C4-2B (cell line): Measurements from ENCODE around the gene KRT71.
"Not testable (repeated sequence)": the region's sequence is repeated elsewhere in the genome, so short reads cannot be mapped to it uniquely, and the experiment has no call there.

Experiments
- H3K27ac ChIP-seq: fragments of 450-650 bp; 2 replicates; pipeline ENCODE4 v1.5.1; 2017
- ZFX ChIP-seq: fragments of 450-650 bp; IDR thresholded peaks from 2 replicates; pipeline ENCODE4 v1.6.1; 2017
- TF ChIP-seq, protein P1 (sequence below): fragments of 450-650 bp; conservative IDR thresholded peaks from 2 replicates; pipeline ENCODE4 v1.5.1; 2017; ENCODE audit warnings: mild to moderate bottlenecking

The KRT71 gene

GRCh38 chr12:52552681-52553195, at the start of gene KRT71:
TSS of gene KRT71 (minus strand) at chr12:52553145. CDS start at chr12:52553077, 68 bp downstream.
- no peak within 1 kb of the TSS for H3K27ac ChIP-seq
- TF ChIP-seq, protein P1, sequence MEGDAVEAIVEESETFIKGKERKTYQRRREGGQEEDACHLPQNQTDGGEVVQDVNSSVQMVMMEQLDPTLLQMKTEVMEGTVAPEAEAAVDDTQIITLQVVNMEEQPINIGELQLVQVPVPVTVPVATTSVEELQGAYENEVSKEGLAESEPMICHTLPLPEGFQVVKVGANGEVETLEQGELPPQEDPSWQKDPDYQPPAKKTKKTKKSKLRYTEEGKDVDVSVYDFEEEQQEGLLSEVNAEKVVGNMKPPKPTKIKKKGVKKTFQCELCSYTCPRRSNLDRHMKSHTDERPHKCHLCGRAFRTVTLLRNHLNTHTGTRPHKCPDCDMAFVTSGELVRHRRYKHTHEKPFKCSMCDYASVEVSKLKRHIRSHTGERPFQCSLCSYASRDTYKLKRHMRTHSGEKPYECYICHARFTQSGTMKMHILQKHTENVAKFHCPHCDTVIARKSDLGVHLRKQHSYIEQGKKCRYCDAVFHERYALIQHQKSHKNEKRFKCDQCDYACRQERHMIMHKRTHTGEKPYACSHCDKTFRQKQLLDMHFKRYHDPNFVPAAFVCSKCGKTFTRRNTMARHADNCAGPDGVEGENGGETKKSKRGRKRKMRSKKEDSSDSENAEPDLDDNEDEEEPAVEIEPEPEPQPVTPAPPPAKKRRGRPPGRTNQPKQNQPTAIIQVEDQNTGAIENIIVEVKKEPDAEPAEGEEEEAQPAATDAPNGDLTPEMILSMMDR: no peak
- TF ChIP-seq ZFX: no peak

DNA sequence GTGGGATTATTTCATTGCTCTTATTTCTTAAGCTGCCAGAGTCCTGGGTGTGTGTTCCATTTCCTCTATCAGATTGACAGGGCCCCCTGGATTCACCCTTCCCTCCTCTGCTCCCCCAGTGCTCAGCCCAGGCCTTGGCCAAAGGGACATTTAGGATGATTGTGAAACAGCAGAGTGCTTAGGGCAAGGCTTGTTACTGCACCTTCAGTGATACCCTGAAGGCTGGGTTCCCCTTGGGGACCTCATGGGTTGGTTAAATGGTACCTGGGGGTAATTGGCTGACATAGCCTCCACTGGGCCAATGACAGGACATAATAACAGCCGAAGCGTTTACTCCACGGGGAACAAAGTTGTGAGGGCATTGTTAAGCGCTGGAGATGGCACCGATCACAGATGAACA, 49.6 kb upstream of the KRT71 start:
- H3K27ac ChIP-seq: no peak overlapping the region
- TF ChIP-seq, protein P1: no peak
- TF ChIP-seq ZFX: no peak

GRCh38 chr12:52601671-52602070, 48.7 kb upstream of the KRT71 start:
- H3K27ac ChIP-seq: no peak overlapping the region
- TF ChIP-seq, protein P1: no peak

- no peak within 1 kb of the TSS for H3K27ac ChIP-seq
- no peak for TF ChIP-seq ZFX
- TF ChIP-seq, protein P1: no peak
These were observed 48.1 kb upstream of the KRT71 start, which contains the start of gene KRT72 for GRCh38 chr12:52600941-52601481. TSS of gene KRT72 (minus strand) at chr12:52601463. CDS start at chr12:52601452, 11 bp downstream.

DNA sequence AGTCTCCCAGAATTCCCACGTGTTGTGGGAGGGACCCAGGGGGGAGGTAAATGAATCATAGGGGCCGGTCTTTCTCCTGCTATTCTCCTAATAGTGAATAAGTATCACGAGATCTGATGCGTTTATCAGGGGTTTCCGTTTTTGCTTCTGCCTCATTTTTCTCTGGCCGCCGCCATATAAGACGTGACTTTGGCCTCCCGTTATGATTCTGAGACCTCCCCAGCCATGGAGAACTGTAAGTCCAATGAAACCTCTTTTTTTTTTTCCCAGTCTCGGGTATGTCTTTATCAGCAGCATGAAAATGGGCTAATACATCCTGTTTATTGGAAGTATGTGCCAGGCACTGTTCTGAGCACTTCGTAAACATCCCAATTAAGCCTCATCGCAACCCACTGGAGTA, 47.5 kb upstream of the KRT71 start:
- no peak overlapping the region for H3K27ac ChIP-seq
- TF ChIP-seq ZFX: no peak
- TF ChIP-seq, protein P1: no peak

- H3K27ac ChIP-seq: no peak overlapping the region
- no peak for TF ChIP-seq ZFX
- TF ChIP-seq, protein P1: no peak
These were observed 47.1 kb upstream of the KRT71 start for GRCh38 chr12:52600071-52600470.

DNA sequence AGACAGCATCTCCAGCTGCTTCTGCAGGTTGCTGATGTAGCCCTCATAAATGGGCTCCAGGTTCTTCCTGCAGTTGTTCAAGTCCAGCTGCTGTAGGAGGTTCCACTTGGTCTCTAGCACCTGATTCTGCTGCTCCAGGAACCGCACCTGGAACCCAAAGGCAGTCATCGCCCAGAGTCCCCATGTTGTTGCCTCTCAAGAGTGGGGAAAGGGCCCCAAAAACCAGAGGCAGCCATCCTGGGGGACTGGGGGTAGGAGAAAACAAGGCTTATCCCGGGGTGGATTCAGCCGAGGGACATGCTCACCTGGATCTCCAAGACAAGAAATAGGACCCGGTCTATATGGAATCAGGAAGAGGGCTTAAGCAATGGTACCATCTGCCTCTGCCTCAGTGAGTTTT, 46.0 kb upstream of the KRT71 start:
- no peak for TF ChIP-seq ZFX
- TF ChIP-seq, protein P1: no peak
- no peak overlapping the region for H3K27ac ChIP-seq

DNA sequence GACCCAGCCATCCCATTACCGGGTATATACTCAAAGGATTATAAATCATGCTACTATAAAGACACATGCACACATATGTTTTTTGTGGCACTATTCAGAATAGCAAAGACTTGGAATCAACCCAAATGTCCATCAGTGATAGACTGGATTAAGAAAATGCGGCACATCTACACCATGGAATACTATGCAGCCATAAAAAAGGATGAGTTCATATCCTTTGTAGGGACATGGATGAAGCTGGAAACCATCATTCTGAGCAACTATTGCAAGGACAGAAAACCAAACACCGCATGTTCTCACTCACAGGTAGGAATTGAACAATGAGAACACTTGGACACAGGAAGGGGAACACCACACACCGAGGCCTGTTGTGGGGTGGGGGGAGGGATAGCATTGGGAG, 41.3 kb upstream of the KRT71 start:
- H3K27ac ChIP-seq: not testable (repeated sequence)
